Thoracic aorta (tissue), 2 donors: ENCODE data around the gene PROK2. TPM values are rescaled to one million over a fixed set of nuclear protein-coding genes. Genes with fewer than 3 reads are reported as not detected.

Experiments
- ATAC-seq: fragments of 150-250 bp; one replicate; pipeline ENCODE4 v1.8.0; 2017; ENCODE audit warnings: low read depth; ENCODE audit not compliant: insufficient number of reproducible peaks, low FRiP score
- DNase-seq: peaks from one replicate; pipeline ENCODE4 v3.0.0-alpha.2; 2020; ENCODE audit warnings: low spot score
- H3K27ac ChIP-seq, 2 donors: fragments of 200-600 bp; sonication (generic); 1 replicate in 1 of 2; 2 replicates in 1 of 2; pipeline ENCODE4 v1.5.1; 2016; ENCODE audit warnings: mild to moderate bottlenecking in 2 of 2, moderate library complexity in 2 of 2
- H3K27me3 ChIP-seq: fragments of 200-600 bp; sonication (generic); replicated peaks from 2 replicates; pipeline ENCODE4 v1.6.0; 2016; ENCODE audit warnings: mild to moderate bottlenecking; ENCODE audit not compliant: insufficient read depth
- H3K36me3 ChIP-seq: fragments of 200-600 bp; sonication (generic); one replicate; pipeline ENCODE4 v1.5.1; 2016
- H3K4me1 ChIP-seq, 2 donors: fragments of 200-600 bp; sonication (generic); 1 replicate in 1 of 2; 2 replicates in 1 of 2; pipeline versions ENCODE4 v1.5.1 to v1.6.0; 2016; ENCODE audit warnings: low read depth in 2 of 2, mild to moderate bottlenecking in 1 of 2; ENCODE audit not compliant: control insufficient read depth in 1 of 2
- H3K4me3 ChIP-seq: fragments of 200-600 bp; sonication (generic); 2 replicates; pipeline ENCODE4 v1.5.1; 2016; ENCODE audit warnings: mild to moderate bottlenecking
- H3K9me3 ChIP-seq: fragments of 200-600 bp; sonication (generic); 2 replicates; pipeline ENCODE4 v1.5.1; 2016
- CTCF ChIP-seq: fragments of 200-600 bp; sonication (generic); IDR thresholded peaks from one replicate; pipeline ENCODE4 v1.5.1; 2019; ENCODE audit warnings: antibody characterized with exemption
- total RNA-seq, 2 donors: library from RNA; depleted of rRNA; stranded (reverse); fragments of >200 nt; gene quantifications; one replicate each; pipeline versions ENCODE4 v1.1.0 to v1.2.3, GENCODE V29; 2016

The PROK2 gene
- total RNA-seq, 2 donors from 2014 or later = 0.71 TPM; not detected in 1

DNA sequence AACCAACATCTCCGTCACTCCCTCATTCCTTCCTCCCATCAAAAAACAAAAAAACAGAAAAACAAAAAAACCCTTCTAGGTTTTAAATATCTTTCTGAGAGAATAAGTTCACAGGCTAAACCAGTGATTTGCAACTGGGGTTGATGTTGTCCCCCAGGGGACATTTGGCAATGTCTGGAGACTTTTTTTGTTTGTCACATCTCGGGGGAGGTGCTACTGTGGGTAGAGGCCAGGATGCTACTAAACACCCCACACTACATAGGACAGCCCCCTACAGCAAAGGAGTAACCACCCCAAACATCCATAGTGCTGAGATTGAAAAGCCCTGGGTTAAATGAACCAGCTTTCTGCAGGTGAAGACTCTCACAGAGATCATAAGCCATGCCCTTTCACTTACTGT, 17.0 kb upstream of the PROK2 start:
- TF ChIP-seq CTCF = no peak
- no peaks in the 10 kb centered on the region for H3K4me1 ChIP-seq
- no peaks in the 10 kb centered on the region for H3K36me3 ChIP-seq
- no peaks in the 10 kb centered on the region for H3K9me3 ChIP-seq
- no peak overlapping the region for H3K27ac ChIP-seq
- DNase-seq (no peak), ATAC-seq (no peak)
- no peak overlapping the region for H3K4me3 ChIP-seq
- no peaks in the 10 kb centered on the region for H3K27me3 ChIP-seq

- H3K4me3 ChIP-seq = no peak overlapping the region
- DNase-seq = no peak
- H3K36me3 ChIP-seq = no peaks in the 10 kb centered on the region
- no peaks in the 10 kb centered on the region for H3K27me3 ChIP-seq
- no peak for ATAC-seq
- H3K4me1 ChIP-seq = no peaks in the 10 kb centered on the region
- H3K27ac ChIP-seq = no peak overlapping the region
- TF ChIP-seq CTCF = no peak
- H3K9me3 ChIP-seq = no peaks in the 10 kb centered on the region
Measured at GRCh38 chr3:71800023-71800422, 15.1 kb upstream of the PROK2 start.

- Histone ChIP-seq H3K9me3 (no peaks in the 10 kb centered on the region), H3K4me3 (no peak overlapping the region), H3K27ac (no peak overlapping the region), H3K27me3 (no peaks in the 10 kb centered on the region), H3K36me3 (no peaks in the 10 kb centered on the region), H3K4me1 (no peaks in the 10 kb centered on the region)
- no peak for TF ChIP-seq CTCF
- no peak for ATAC-seq
- no peak for DNase-seq
Measured at GRCh38 chr3:71797455-71797854, 12.5 kb upstream of the PROK2 start.

DNA sequence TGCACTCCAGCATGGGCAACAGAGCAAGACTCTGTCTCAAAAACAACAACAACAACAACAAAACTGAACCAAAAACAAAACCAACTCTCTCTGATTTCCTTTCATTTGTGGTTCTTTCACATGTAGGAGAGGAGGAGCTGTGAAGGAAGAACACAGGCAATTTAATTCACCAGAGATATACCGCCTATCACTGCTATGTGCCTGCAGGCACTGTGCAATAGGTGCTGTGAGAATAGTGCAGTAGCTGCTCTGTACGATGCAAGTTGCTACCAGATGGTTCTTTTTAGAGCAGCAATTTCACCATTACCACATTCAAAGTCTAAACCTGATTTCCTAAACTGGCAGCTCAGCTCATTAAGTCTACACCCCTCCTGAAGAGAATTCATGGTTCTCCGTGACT, 11.3 kb upstream of the PROK2 start:
- Histone ChIP-seq H3K36me3 (no peaks in the 10 kb centered on the region), H3K27ac (no peak overlapping the region), H3K4me1 (no peaks in the 10 kb centered on the region), H3K4me3 (no peak overlapping the region), H3K27me3 (no peaks in the 10 kb centered on the region), H3K9me3 (no peaks in the 10 kb centered on the region)
- no peak for DNase-seq
- no peak for ATAC-seq
- no peak for TF ChIP-seq CTCF

- no peaks in the 10 kb centered on the region for H3K36me3 ChIP-seq
- no peak for ATAC-seq
- no peak overlapping the region for H3K27ac ChIP-seq
- H3K4me3 ChIP-seq = no peak overlapping the region
- H3K9me3 ChIP-seq = no peaks in the 10 kb centered on the region
- H3K4me1 ChIP-seq = no peaks in the 10 kb centered on the region
- H3K27me3 ChIP-seq = no peaks in the 10 kb centered on the region
- no peak for DNase-seq
- TF ChIP-seq CTCF = no peak
Measured at GRCh38 chr3:71791634-71792033, 6.7 kb upstream of the PROK2 start.
